HG03108 (cell line): Measurements from ENCODE around the gene SERPINA10.
"Not testable (repeated sequence)": the region's sequence is repeated elsewhere in the genome, so short reads cannot be mapped to it uniquely, and the experiment has no call there.

ENCODE experiments used
- ATAC-seq: cut with Tn5 transposase; IDR thresholded peaks from one replicate; pipeline ENCODE4 v1.9.1; 2021; ENCODE audit warnings: moderate library complexity; ENCODE audit not compliant: unreplicated experiment

Gene SERPINA10

GRCh38 chr14:94314890-94315289 is 21.8 kb upstream of the SERPINA10 start:
- no peak for ATAC-seq

- no peak for ATAC-seq
Measured at GRCh38 chr14:94313991-94314655, 21.1 kb upstream of the SERPINA10 start.

- ATAC-seq, result no peak
Measured at GRCh38 chr14:94312481-94313246, 19.6 kb upstream of the SERPINA10 start.

GRCh38 chr14:94310248-94310647 is 17.2 kb upstream of the SERPINA10 start:
- no peak for ATAC-seq

GRCh38 chr14:94309721-94310120 is 16.7 kb upstream of the SERPINA10 start:
- ATAC-seq, result no peak

GRCh38 chr14:94307410-94307992 is 14.4 kb upstream of the SERPINA10 start:
- no peak for ATAC-seq

GRCh38 chr14:94306047-94306978 is 13.2 kb upstream of the SERPINA10 start:
- ATAC-seq, result no peak

- no peak for ATAC-seq
Measured at GRCh38 chr14:94305620-94306019, 12.6 kb upstream of the SERPINA10 start.

- ATAC-seq, result no peak
Measured at GRCh38 chr14:94304243-94304642, 11.2 kb upstream of the SERPINA10 start.

GRCh38 chr14:94303111-94303510 is 10.0 kb upstream of the SERPINA10 start:
- no peak for ATAC-seq

- no peak for ATAC-seq
Measured at GRCh38 chr14:94298130-94298529, 5.1 kb upstream of the SERPINA10 start.

GRCh38 chr14:94296181-94296545 is 3.1 kb upstream of the SERPINA10 start:
- not testable (repeated sequence) for ATAC-seq

GRCh38 chr14:94295360-94296180 is 2.5 kb upstream of the SERPINA10 start:
- ATAC-seq, result no peak

GRCh38 chr14:94293578-94293924 is 483 bp upstream of the SERPINA10 start:
- no peak for ATAC-seq

GRCh38 chr14:94292526-94292871 is 569 bp downstream of the SERPINA10 start:
- no peak for ATAC-seq

GRCh38 chr14:94291906-94292525 is 1.1 kb downstream of the SERPINA10 start:
- ATAC-seq, result no peak

- ATAC-seq, result no peak
Measured at GRCh38 chr14:94291159-94291905, 1.7 kb downstream of the SERPINA10 start.

GRCh38 chr14:94290197-94290596 is 2.9 kb downstream of the SERPINA10 start:
- ATAC-seq, result no peak
